Lung microvascular endothelial cell (primary cell): ENCODE data around the gene DAZAP1. TPM values are rescaled to one million over a fixed set of nuclear protein-coding genes. Genes with fewer than 3 reads are reported as not detected.

Experiments
- DNase-seq, 2 donors: peaks; one replicate each; pipeline versions ENCODE4 v3.0.0 to v3.0.0-alpha.2; 2010; ENCODE audit warnings: low read depth in 2 of 2
- total RNA-seq: library from RNA; depleted of rRNA; stranded (reverse); fragments of >200 nt; gene quantifications from 2 replicates; pipeline ENCODE4 v1.2.1, GENCODE V29; 2014

The DAZAP1 gene
- total RNA-seq, 1 donor from 2014 or later = 46.4 TPM

DNA sequence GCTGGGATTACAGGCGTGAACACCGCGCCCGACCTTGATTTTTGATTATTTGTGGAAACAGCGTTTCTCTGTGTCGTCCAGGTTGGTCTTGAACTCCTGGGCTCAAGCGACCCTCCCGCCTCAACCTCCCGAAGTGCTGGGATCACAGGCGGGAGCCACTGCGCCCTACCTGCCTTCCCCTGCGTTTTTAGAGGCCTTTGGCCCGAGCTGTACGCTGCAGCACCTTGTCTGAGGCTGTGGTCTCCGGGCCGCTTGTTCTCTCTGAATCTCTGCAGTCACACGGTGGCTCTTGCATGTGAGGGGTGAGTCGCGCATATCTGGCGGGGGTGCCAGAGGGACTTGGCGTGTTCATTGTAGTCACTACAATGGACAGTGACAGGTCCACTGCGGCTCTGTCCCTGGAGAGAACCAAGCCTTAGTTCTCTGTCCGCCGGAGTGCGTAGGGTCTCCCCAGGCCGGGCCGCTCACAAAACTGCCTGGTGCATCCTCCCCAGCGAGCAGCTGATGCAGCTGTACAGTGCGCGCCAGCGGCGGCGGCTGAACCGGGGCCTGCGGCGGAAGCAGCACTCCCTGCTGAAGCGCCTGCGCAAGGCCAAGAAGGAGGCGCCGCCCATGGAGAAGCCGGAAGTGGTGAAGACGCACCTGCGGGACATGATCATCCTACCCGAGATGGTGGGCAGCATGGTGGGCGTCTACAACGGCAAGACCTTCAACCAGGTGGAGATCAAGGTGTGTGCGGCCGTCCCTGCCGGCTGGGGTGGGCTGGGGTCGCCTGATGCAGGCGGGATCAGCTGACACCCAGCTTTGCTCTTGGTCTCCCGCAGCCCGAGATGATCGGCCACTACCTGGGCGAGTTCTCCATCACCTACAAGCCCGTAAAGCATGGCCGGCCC is 32.4 kb downstream of the DAZAP1 start:
- DNase-seq = peak; percentile 30 to 49

DNA sequence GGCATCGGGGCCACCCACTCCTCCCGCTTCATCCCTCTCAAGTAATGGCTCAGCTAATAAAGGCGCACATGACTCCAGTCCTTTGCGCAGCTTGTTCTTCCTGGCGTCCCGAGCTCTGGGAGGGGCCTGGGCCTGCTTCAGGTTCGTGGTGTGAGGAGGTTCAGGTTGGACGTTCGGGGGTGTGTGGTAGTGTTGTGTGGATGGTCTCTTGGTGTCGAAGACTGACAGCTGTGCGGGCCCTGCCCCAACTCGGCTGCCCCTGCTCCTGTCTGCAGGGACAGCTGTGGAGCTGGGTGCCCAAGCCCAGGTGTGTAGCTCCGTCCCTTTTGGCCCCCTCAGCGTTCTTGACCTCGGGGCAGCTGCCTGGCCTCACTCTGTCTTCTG is 33.0 kb downstream of the DAZAP1 start:
- no peak for DNase-seq

DNA sequence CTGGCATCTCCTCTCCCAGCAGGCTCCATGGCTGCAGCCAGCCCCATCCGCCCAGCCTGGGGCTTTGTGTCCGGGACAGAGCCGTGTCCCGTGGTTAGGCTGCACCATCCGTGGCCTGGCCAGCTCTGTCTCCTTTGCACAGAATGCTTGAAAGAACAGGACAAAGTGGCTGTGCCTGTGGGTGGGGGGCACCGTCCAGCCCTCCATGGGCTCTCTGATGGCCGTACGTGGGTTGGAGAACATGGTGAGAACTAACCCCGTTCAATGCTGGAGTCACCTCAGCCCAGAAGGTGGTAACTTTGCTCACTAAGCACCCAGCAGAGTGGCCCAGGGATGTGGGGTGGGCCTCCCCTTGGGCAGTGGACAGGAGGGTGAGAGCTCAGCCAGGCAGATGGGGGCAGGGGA is 33.6 kb downstream of the DAZAP1 start:
- no peak for DNase-seq

DNA sequence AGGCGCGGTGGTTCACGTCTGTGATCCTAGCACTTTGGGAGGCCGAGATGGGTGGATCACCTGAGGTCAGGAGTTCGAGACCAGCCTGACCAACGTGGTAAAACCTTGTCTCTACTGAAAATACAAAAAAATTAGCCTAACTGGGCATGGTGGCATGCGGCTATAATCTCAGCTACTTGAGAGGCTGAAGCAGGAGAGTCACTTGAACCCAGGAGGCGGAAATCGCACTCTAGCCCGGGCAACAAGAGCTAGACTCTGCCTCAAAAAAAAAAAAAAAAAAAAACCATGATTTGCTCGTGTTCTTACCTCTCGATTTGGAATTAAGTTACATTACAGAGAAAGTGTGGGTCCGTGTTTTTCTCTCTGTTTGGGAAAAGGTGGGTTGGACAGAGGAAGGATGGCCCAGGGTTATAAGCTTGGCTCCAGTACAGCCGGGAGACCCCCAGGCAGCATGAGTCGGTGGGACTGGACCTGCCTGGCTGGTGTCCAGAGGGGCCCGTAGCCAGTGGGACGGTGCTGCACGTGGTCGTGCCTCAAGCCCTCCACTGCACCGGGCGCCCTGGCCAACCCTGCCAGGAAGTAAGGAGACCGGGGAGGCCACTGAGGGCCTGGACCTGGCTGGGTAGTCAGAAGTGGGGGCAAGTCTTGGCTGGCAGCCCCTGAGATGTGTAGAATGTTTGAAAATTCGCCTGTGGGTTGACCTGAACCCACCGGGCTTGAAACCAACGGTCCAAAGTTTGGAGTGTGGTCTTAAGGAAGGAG is 34.5 kb downstream of the DAZAP1 start:
- DNase-seq = no peak

DNA sequence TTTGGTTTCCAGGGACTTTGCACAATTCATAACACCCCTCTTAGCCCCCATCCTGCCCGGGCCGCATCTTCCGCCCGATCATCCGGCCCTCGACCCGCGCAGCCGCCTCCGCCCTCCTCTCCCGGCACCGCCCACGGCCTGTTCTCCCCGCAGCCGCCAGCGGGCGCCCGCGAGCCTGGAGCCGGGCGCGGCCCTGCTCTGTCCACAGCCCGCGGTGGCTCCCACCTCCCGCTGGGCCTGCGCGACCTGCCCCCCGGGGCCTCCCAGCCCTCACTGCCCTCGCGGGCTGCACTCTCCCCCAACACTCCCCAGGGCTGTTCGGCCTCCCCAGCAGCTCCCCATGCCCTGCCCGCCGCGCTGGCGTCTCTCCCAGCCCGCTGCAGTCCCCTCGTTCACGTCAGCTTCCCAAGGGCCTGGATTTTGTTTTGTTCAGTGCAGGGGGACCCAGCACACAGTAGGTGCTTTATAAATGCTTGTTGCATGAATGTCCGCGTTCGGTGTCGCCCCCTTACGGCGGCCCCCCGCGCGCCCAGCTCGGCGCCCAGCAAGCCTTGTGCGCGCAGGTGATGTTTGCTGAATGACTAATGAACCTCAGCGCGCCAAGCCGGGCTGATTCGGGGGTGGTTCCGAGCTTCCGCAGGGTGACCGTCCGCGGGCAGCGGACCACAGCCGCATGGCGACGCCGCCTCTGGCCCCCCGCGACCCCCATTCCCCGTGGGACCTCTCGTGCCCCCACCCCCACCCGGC is 38.0 kb downstream of the DAZAP1 start:
- DNase-seq = peak; percentile 39 to 60

DNA sequence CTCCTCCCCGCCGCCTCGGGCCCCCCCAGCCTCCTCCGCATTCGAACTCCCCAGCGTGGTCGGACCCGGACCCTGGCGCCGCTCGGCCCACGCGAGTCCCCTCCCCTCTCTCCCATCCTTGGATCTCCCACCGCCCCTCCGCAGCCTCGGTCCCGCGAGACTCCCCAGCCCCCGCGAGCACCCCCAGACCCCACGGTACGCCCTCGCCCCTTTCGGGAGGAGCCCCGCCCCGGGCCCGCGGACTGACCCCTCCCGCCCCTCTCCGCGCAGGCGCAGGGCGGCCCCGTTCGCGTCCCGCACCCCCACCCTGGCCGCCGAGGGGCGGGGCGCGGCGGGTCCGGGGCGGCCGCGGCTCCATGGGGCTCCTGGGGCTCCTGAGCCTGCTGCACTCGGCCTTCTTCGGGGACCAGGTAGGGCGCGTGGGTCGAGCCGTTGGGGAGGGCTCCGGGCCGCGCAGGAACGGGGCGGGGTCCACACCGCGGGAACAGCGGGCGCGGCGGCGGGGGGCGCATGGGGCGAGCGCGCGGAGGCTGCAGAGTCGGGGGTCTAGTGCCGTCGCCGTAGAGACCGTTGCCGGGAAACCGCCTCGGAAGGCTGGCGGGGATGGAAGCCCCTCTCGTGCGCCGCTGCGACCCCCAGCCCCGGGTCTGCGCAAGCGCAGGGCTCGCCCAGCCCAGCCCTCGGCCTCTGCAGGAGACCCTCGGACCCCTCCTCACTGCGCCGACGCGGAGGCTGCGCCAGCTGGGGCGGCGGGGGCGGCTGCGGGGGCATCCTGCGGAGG is 38.7 kb downstream of the DAZAP1 start:
- no peak for DNase-seq

GRCh38 chr19:1446713-1447481 is 39.5 kb downstream of the DAZAP1 start:
- DNase-seq = no peak

- DNase-seq = no peak
Measured at GRCh38 chr19:1447504-1447903, 40.1 kb downstream of the DAZAP1 start.

DNA sequence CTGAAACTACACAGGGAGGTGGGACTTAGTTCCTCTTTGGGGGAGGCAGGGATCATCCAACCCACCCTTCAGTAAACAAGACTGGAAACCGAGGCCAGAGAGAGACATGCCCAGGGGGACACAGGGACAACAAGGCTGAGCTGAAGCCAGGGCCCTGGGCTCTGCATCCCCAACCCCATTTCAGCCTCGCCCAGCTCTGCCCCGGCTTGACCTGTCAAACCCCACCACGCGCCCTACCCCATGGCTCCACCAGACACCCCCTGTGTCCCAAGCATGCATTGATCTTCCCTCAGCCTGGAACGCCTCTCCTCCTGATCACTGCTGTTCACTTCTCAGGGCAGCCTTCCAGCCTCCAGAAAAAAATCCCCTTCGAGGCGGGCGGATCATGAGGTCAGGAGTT is 40.6 kb downstream of the DAZAP1 start:
- no peak for DNase-seq

DNA sequence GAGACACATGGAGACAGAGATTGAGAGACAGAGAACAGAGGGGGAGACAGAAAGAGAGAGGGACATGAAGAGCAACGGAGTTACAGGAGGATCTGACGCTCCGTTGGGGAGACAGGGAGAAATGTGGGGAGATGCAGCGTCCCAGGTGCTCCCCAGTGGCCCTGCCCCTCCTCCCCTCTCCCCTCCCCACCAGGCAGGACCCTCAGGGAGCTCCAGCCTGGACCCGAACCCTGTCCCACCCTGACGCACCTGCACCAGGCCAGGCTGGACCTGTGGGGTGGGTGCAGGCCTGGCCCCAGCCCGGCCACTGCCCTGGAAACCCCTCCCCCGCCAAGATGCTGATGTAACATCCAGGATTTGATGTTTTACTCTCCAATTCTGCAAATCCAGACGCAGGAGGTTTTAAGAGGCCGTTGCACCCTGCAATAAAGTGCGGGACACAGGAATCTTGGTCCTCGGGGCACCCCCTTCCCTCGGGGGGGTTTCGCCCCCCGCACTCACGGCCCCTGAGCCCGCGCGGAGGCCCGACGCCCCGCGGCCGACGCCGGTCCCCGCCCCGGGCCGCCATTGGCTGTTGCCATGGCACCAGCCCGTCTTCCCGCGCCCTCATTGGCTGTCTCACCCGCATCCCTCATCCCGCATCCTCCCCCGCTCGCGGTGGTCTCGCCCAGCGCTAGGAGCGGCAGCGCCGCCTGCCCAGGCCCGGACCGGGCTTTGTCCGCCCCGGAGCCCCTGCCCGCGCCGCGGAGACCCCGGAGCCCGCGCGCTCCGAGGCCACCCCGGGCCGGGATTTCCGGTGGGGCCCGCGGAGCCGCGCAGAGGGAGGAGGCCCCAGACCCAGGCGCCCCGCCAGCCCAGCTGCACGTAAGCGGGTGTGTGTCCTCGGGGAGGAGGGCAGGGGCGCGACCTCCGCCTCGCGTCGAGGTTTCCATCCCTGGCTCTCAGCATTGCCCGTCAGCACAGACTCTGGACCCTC is 42.4 kb downstream of the DAZAP1 start, which contains the start of gene APC2:
Gene APC2 (plus strand): TSS at position 655 of the 976 bp plus-strand sequence. CDS start 2,881 bp downstream, outside the sequence.
- DNase-seq = peak in 1 of 2 donors; percentile 44

DNA sequence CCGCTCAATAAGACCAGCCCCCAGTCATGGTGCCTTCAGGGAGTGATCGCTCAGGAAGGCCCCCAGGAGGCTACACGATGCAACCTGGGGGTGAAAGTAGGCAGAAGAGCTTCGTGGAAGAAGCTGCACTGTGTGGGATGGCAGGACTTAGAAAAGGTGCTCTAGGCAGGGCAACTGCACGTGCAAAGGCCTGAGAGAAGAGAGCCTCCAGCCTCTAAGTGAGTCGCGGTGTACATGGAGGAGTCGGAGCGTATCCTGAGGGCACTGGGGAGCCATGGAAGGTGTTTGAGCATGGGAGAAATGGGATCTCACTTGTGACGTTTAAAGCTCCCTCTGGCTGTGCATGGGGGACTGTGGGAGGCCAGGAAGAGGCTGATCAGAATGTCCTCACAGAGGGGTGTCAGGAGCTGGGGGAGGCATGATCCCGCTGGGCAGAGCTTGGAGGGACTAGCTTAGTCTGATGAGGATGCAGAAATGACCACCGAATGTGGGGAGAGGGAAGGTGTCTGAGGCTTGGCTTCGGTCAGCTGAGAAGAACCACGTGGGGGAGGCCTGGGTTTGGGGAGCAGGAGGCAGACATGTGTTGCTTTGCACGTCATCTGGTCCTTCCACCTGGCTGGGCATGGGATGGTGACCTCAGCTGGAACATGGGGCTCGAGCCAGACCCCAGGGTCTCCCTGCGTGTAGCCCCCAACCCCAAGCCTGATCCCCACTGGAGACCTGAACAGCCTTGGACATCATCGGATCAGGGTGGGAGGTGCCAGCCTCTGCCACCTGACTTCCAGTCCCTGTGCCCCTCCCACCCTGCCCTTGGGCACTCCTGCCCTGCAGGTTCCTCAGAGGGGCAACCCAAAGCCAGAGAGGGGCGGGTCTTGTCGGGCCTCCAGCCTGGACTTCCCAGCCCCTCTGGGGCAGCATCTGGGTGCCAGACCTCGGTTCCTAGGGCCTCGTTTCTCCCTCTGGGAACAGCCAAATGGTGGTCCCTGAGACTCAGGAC is 43.6 kb downstream of the DAZAP1 start:
- no peak for DNase-seq

- DNase-seq = no peak
Measured at GRCh38 chr19:1451916-1452801, 44.8 kb downstream of the DAZAP1 start.

DNA sequence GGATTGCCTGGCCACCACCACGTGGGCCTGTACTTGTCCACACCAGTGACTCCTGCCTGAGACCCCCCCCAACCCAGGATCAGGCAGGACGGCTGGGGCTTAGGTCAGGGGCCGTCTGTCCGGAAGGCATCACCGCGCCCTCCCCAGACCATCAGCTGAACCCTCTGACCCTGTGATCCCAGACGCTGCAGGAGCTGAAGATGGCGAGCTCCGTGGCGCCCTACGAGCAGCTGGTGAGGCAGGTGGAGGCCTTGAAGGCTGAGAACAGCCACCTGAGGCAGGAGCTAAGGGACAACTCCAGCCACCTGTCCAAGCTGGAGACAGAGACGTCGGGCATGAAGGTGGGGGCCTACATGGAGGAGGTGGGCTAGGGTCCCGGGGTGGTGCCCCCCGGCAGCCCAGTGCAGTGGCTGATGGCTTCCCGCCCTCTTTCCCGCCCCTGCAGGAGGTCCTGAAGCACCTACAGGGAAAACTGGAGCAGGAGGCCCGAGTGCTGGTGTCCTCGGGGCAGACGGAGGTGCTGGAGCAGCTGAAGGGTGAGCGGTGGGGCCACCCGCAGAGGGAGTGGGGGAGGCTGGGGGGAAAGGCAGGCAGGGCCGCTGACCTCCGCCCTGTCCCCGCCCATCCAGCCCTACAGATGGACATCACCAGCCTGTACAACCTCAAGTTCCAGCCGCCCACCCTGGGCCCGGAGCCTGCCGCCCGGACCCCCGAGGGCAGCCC is 45.6 kb downstream of the DAZAP1 start:
- no peak for DNase-seq

GRCh38 chr19:1453525-1454364 is 46.4 kb downstream of the DAZAP1 start:
- DNase-seq = no peak

- DNase-seq = peak in 1 of 2 donors; percentile 75
Measured at GRCh38 chr19:1455002-1455335, 47.6 kb downstream of the DAZAP1 start.
